UCSD-AML1 (cell line): ENCODE data around the gene AP1M2.

Experiments
- DNase-seq: peaks from one replicate; lab custom pipeline; 2025; ENCODE audit not compliant: unreplicated experiment; lab: John Stamatoyannopoulos, UW

AP1M2 gene

GRCh38 chr19:10587022-10587838, at the start of gene AP1M2:
AP1M2 (minus strand) TSS chr19:10587312; CDS start chr19:10587231, 81 bp downstream.
- no peak for DNase-seq

- DNase-seq = no peak
These were observed 49.3 kb upstream of the AP1M2 start for GRCh38 chr19:10636304-10636972.

GRCh38 chr19:10634963-10635362, 47.9 kb upstream of the AP1M2 start:
- no peak for DNase-seq

GRCh38 chr19:10634430-10634829, 47.3 kb upstream of the AP1M2 start:
- no peak for DNase-seq

GRCh38 chr19:10631874-10632273, 44.8 kb upstream of the AP1M2 start:
- DNase-seq = no peak

- DNase-seq = no peak
These were observed 38.6 kb upstream of the AP1M2 start for GRCh38 chr19:10625762-10626138.

GRCh38 chr19:10625003-10625761, 38.1 kb upstream of the AP1M2 start, which contains the start of gene SLC44A2:
SLC44A2 (plus strand) TSS chr19:10625553; CDS start chr19:10625634, 81 bp downstream.
- no peak for DNase-seq

GRCh38 chr19:10624585-10624984, 37.5 kb upstream of the AP1M2 start:
- DNase-seq = no peak

GRCh38 chr19:10621966-10622365, 34.9 kb upstream of the AP1M2 start:
- no peak for DNase-seq

- no peak for DNase-seq
These were observed 33.7 kb upstream of the AP1M2 start for GRCh38 chr19:10620786-10621185.

- no peak for DNase-seq
These were observed 31.7 kb upstream of the AP1M2 start for GRCh38 chr19:10618846-10619245.

GRCh38 chr19:10617409-10618121, 30.5 kb upstream of the AP1M2 start:
- DNase-seq = no peak

GRCh38 chr19:10615429-10616023, 28.4 kb upstream of the AP1M2 start:
- DNase-seq = no peak

GRCh38 chr19:10612499-10613119, 25.5 kb upstream of the AP1M2 start:
- DNase-seq = no peak

- no peak for DNase-seq
These were observed 24.8 kb upstream of the AP1M2 start for GRCh38 chr19:10611907-10612306.

- peak; percentile 51 for DNase-seq
These were observed 17.4 kb upstream of the AP1M2 start for GRCh38 chr19:10604460-10604980.

- peak; percentile 51 for DNase-seq
These were observed 16.9 kb upstream of the AP1M2 start for GRCh38 chr19:10603873-10604459.

- DNase-seq = peak; percentile 72
These were observed 16.2 kb upstream of the AP1M2 start for GRCh38 chr19:10603084-10603872.
